ENCODE data around the gene F10. TPM values are rescaled to one million over a fixed set of nuclear protein-coding genes. Genes with fewer than 3 reads are reported as not detected.
A peak's percentile ranks its signal among the peaks of the same experiment; 100 is the strongest.

F10 gene
- total and polyA plus RNA-seq, 10 donors: 1.6 to 6.4 (median 2.9) TPM

- Histone ChIP-seq H3K9me3 (peaks cover 0 to 6% (median 0%) of the 10 kb centered on the region in 8 donors), H3K27ac (no peak overlapping the region), H3K4me1 (peaks cover 7 to 29% (median 19%) of the 10 kb centered on the region in 6 donors), H3K36me3 (no peaks in the 10 kb centered on the region), H3K27me3 (replicated peaks in 1 of 7) (peaks cover 0 to 53% (median 0%) of the 10 kb centered on the region in 7 donors), H3K4me3 (no peak overlapping the region)
- WGBS, 5 donors: 90 to 93% (median 92%) methylated on average over 31 of the region's 31 CpGs
- DNase-seq: no peak
- no peak for TF ChIP-seq CTCF (IDR thresholded peaks at IDR 0.05 in 8 of 11, conservative IDR thresholded peaks at IDR 0.05 in 3 of 11)
- TF ChIP-seq POLR2AphosphoS5 (IDR thresholded peaks at IDR 0.05): no peak
- intact Hi-C loops (cut with DNase I; ENCODE audit: low total_unique reads): loop anchor here (10.0 kb wide), 1 partner anchor 54 kb away; the partner anchor contains the start of genes CUL4A and PCID2
These were observed 28.2 kb downstream of the F10 start for GRCh38 chr13:113150550-113151365.

- Histone ChIP-seq H3K4me1 (peaks cover 7 to 29% (median 19%) of the 10 kb centered on the region in 6 donors), H3K9me3 (peaks cover 0 to 15% (median 3%) of the 10 kb centered on the region in 8 donors), H3K4me3 (peak overlapping the region in 4 of 8 donors; percentile 40 to 63 (median 45)), H3K36me3 (no peaks in the 10 kb centered on the region), H3K27me3 (replicated peaks in 1 of 7) (peaks cover 0 to 46% (median 0%) of the 10 kb centered on the region in 7 donors), H3K27ac (no peak overlapping the region)
- intact Hi-C loops (cut with DNase I; ENCODE audit: low total_unique reads): loop anchor here (10.0 kb wide), 1 partner anchor 53 kb away; the partner anchor contains the start of genes CUL4A and PCID2
- DNase-seq: no peak
- WGBS, 5 donors: 52 to 59% (median 55%) methylated on average over 26 to 28 of the region's 28 CpGs
- TF ChIP-seq CTCF (IDR thresholded peaks at IDR 0.05 in 8 of 11, conservative IDR thresholded peaks at IDR 0.05 in 3 of 11): no peak
- no peak for TF ChIP-seq POLR2A (IDR thresholded peaks at IDR 0.05)
- peak in 2 of 3 donors; percentile 13 to 28 for TF ChIP-seq POLR2AphosphoS5 (IDR thresholded peaks at IDR 0.05)
These were observed 29.4 kb downstream of the F10 start for GRCh38 chr13:113151745-113152690.

- peaks cover 0 to 15% (median 3%) of the 10 kb centered on the region in 8 donors for H3K9me3 ChIP-seq
- no peak for TF ChIP-seq POLR2AphosphoS5 (IDR thresholded peaks at IDR 0.05)
- TF ChIP-seq POLR2A (IDR thresholded peaks at IDR 0.05): no peak
- TF ChIP-seq CTCF (IDR thresholded peaks at IDR 0.05 in 8 of 11, conservative IDR thresholded peaks at IDR 0.05 in 3 of 11): no peak
- H3K4me3 ChIP-seq: peak overlapping the region; percentile 12 to 63 (median 40)
- intact Hi-C loops (cut with DNase I; ENCODE audit: low total_unique reads): loop anchor here (10.0 kb wide), 1 partner anchor 52 kb away; the partner anchor contains the start of genes CUL4A and PCID2
- no peak for DNase-seq
- H3K27me3 ChIP-seq (replicated peaks in 1 of 7): peaks cover 0 to 42% (median 0%) of the 10 kb centered on the region in 7 donors
- H3K36me3 ChIP-seq: no peaks in the 10 kb centered on the region
- H3K4me1 ChIP-seq: peaks cover 7 to 29% (median 19%) of the 10 kb centered on the region in 6 donors
- 24 to 40% (median 28%) methylated on average over 2 of the region's 2 CpGs for WGBS, 5 donors
- peak overlapping the region in 1 of 8 donors; percentile 79 for H3K27ac ChIP-seq
These were observed 30.0 kb downstream of the F10 start for GRCh38 chr13:113152691-113152983.
